GM12872 (cell line): ENCODE results near the gene L1TD1.

ENCODE experiments used
- TF ChIP-seq, protein P1 (sequence below): IDR thresholded peaks from 3 replicates; pipeline ENCODE4 v1.5.1; 2011; ENCODE audit warnings: low read depth, mild to moderate bottlenecking, low read length, moderate library complexity; ENCODE audit not compliant: insufficient read depth

Gene L1TD1

DNA sequence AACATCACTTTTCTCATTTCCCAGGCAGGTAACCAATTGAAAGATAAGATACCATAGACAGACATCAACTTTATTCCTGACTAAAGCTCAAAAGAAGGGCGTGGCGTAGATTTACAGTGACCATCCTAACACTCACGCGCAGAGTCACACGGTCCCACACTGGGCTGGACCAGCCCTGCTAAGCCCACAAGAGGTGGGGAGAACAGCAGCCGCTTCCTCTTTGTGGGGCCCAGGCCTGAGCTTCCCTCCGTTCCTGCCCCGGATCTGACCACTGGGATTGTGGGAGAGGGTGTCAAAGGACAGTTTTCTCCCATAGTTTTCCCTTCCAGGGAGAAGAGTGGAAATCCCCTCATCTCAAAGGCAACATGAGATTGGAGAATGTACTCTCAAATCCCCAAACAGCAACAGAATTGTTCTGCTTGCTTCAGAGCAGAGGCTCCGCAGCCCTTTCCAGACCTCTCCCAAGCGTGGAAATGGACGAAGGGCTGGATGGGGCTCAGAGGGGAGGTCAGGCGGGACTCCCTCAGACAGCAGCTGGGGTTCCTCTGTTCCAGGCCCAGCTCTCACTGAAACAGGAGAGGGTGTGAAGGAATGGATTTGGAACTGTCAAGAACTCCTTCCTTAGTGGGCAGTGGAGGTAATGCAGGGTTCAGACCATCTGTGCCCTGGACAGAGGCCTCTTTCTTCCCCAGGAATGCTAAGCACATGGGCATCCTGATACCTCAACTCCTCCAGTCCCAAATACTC lies 33.7 kb downstream of the L1TD1 start:
- TF ChIP-seq, protein P1, sequence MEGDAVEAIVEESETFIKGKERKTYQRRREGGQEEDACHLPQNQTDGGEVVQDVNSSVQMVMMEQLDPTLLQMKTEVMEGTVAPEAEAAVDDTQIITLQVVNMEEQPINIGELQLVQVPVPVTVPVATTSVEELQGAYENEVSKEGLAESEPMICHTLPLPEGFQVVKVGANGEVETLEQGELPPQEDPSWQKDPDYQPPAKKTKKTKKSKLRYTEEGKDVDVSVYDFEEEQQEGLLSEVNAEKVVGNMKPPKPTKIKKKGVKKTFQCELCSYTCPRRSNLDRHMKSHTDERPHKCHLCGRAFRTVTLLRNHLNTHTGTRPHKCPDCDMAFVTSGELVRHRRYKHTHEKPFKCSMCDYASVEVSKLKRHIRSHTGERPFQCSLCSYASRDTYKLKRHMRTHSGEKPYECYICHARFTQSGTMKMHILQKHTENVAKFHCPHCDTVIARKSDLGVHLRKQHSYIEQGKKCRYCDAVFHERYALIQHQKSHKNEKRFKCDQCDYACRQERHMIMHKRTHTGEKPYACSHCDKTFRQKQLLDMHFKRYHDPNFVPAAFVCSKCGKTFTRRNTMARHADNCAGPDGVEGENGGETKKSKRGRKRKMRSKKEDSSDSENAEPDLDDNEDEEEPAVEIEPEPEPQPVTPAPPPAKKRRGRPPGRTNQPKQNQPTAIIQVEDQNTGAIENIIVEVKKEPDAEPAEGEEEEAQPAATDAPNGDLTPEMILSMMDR: no peak

DNA sequence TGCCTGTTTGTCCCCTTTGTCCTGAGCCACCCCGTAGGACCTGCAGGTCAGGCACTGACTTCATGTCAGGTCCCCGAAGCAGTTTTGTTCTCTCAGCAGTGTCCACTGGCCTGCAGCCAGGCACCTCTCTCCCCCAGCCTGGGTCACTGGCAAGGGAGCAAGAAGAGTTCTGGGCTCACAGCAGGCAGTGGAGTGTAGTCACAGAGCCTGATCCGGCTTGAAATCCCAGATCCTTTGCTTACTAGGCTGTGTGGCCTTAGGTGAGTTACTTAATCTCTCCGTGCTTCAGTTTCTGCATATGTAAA lies 34.2 kb downstream of the L1TD1 start:
- TF ChIP-seq, protein P1: no peak

DNA sequence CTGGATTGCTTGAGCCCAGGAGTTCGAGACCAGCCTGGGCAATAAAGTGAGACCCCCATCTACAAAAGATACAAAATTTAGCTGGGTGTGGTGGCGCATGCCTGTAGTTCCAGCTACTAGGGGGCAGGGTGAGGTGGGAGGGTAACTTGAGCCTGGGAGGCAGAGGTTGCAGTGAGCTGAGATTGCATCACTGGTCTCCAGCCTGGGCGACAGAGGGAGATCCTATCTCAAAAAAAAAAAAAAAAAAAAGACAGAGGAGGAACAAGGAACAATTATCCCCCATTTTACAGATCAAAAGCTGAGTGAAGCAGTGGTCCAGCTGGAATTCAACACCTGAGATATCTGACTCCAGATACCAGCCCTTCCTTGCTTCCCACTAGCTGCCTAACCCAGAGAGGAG lies 34.8 kb downstream of the L1TD1 start:
- TF ChIP-seq, protein P1: no peak

DNA sequence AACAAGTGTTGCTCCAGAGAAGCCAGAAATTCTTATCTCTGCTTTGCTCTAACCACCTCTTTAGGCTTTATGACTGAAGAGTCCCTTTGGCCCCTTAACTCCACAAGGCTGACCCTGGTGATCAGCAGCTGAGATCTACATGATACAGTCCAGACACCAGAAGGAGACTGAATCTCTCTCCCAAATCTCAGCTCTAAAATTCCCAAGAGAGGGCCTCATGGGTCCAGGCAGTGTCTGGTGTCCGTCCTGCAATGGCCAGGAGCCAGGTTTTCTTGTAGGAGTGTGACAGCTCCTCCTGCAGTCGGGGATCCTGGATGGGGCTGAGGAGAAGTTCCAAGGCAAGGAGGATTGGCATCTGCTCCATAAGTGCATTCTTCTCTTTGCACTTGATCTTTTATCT lies 35.3 kb downstream of the L1TD1 start:
- TF ChIP-seq, protein P1: no peak

DNA sequence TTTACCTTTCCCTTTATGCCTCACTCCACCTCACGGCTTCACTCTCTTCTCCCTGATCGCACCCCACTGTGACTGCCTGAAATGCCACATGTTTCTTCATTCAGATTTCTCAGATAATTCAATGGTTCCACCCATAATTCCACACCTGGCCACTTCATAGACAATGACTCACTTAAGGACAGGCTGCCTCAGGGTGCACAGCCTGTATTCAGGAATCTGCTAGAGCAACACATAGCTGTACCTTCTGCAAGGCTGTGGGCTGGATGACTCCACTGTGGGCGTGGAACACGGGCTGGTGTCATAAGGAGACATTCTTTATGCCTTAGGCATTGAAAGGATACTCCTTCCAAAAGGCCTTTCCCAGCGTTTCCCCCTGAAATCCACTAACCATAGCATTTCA lies 36.1 kb downstream of the L1TD1 start:
- TF ChIP-seq, protein P1: no peak

DNA sequence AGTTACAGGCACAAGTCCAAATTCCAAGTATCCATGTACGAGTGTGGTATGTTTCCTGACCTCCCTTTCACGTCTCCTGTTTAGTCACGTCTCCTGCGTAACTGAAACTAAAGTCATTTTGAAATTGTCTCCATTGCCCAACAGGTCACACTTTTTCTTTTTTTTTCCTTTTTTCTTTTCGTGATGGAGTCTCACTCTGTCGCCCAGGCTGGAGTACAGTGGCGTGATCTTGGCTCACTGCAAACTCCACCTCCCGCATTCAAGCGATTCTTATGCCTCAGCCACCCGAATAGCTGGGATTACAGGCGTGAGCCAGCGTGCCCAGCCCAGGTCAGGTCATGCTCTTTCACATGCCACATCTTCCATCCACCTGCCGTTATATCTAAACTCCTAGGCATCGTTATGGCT lies 38.2 kb downstream of the L1TD1 start:
- TF ChIP-seq, protein P1: no peak

DNA sequence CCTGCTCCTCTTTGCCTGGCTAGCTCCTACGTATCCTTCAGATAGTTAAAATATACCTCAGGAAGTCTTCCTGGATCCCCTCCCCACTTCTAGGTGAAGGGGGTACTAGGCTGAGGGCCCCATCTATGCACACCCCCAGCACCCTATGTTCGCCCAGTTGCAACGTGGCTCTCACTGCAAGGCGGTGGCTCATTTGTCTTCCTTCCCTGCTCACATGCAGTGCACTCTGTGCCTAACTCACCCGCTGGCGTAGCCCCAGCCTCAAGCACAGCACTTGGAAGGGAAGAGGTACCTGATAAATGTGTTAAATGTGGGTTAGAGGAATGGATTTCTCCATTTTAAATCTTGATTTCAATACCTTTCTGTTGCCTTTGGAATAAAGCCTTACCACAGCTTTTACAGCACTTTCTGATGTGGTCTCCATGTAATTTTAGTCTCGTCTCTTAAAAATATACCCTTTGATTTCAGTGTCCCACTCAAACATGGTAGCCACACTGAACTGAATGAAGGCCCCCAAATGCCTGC lies 39.3 kb downstream of the L1TD1 start:
- TF ChIP-seq, protein P1: no peak
